ENCODE results near the gene RPA3.

RPA3 gene

DNA sequence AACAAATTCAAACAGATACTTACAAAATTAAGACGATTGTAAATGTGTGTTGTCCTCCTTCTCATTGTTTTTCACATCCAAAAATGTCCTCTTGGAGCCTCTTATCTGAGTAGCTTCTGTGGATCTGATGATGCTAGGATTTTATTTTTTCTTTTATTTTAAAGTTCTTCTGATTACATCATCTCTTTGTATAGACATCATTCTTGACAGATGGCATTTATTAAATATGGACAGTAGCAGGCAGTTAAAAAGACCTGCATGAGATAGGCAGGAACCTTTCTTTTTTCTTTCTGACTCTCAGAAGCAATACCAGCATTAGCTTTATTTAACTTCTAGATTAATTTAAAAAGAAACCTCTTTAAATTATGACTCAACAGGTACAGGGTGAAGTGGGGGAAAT lies at the start of gene RPA3:
RPA3 (minus strand) TSS at position 116 of the 400 bp plus-strand sequence. CDS start 78,189 bp downstream, outside the sequence.
- FAIRE-seq: no peak
- TF ChIP-seq, protein P1, sequence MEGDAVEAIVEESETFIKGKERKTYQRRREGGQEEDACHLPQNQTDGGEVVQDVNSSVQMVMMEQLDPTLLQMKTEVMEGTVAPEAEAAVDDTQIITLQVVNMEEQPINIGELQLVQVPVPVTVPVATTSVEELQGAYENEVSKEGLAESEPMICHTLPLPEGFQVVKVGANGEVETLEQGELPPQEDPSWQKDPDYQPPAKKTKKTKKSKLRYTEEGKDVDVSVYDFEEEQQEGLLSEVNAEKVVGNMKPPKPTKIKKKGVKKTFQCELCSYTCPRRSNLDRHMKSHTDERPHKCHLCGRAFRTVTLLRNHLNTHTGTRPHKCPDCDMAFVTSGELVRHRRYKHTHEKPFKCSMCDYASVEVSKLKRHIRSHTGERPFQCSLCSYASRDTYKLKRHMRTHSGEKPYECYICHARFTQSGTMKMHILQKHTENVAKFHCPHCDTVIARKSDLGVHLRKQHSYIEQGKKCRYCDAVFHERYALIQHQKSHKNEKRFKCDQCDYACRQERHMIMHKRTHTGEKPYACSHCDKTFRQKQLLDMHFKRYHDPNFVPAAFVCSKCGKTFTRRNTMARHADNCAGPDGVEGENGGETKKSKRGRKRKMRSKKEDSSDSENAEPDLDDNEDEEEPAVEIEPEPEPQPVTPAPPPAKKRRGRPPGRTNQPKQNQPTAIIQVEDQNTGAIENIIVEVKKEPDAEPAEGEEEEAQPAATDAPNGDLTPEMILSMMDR (IDR thresholded peaks at IDR 0.05; ENCODE audit: insufficient read depth, missing control alignments): no peak
- DNase-seq (ENCODE audit: insufficient read length, low spot score): no peak

DNA sequence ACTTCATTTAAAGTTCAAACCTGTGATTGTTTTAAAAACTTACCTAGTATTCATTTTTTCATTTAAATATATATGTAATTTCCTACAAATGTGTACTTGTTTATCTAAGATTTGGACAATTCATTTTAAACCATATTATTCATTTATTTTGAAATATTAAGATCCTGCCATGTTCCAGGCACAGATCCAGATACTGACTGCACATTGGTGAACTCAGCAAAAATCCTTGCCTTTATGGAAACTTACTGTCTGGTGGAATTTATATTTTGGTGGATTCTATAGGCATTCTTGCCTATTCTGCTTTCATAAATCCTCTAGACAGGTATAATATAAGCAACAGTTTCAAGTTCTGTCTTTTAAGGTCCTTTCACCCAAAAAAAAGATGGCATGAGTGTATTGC lies 48.3 kb upstream of the RPA3 start:
- no peak for FAIRE-seq
- no peak for DNase-seq (ENCODE audit: insufficient read length, low spot score)
- TF ChIP-seq, protein P1 (IDR thresholded peaks at IDR 0.05; ENCODE audit: insufficient read depth, missing control alignments): no peak

DNA sequence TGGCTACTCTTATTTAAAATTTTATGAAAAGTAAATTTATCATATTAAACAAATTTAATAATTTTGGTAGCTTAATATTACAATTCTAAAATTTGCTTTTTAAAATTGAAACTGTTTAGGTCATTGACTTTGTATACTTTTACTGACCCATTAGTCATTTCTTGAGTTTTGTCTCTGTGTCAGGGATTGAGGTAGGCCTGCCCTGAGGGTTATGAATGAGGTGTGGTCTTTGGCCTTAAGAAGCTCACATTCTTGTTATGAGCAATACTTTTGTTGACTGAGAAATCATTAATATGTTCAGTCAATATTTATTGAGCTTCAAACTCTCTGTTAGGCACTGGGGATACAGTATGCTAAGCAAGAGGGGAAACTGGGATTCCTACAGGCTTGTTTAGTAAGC lies 47.0 kb upstream of the RPA3 start:
- TF ChIP-seq, protein P1 (IDR thresholded peaks at IDR 0.05; ENCODE audit: insufficient read depth, missing control alignments): no peak
- no peak for DNase-seq (ENCODE audit: insufficient read length, low spot score)
- no peak for FAIRE-seq

DNA sequence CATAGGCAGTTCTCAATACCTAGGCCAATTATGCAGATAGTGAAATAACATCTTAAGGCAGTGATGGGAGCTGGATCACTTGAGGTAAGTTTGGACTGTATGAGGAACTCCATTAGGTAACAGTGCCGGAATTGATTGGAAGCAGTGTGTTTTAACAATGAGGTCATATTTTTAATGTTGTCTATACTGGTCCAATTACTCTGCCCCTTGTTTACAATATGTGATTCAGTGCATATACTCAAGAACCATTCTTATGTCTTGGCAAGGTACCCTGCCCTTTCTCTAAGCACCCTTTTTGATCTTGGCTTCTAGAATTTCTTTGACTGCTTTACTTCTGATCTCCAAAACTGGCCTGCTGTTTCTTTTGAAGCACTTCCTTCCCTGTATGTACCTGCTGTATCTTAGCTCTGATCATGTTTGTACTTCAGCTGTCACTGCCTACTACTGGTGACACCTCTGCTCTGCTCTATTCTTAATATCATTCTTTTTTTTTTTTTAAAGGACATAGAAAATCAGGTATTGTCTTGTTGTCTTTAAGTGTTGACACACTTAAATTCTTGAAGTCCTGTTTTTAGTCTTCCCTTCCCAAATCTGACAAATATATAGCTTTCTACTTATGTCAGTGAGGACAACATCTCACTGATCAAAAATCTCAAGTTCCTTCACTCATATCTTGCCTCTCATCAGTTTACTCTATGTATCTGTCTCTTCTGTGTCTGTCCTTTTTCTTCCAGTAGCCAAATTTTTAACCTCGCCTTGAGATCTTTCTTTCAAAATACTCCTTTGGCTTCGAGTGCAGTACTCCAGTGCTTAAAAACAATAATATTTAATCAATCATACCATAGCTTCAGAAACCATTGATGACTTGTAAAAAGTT lies 46.4 kb upstream of the RPA3 start:
- FAIRE-seq: peak; percentile 38
- no peak for DNase-seq (ENCODE audit: insufficient read length, low spot score)
- TF ChIP-seq, protein P1 (IDR thresholded peaks at IDR 0.05; ENCODE audit: insufficient read depth, missing control alignments): no peak

DNA sequence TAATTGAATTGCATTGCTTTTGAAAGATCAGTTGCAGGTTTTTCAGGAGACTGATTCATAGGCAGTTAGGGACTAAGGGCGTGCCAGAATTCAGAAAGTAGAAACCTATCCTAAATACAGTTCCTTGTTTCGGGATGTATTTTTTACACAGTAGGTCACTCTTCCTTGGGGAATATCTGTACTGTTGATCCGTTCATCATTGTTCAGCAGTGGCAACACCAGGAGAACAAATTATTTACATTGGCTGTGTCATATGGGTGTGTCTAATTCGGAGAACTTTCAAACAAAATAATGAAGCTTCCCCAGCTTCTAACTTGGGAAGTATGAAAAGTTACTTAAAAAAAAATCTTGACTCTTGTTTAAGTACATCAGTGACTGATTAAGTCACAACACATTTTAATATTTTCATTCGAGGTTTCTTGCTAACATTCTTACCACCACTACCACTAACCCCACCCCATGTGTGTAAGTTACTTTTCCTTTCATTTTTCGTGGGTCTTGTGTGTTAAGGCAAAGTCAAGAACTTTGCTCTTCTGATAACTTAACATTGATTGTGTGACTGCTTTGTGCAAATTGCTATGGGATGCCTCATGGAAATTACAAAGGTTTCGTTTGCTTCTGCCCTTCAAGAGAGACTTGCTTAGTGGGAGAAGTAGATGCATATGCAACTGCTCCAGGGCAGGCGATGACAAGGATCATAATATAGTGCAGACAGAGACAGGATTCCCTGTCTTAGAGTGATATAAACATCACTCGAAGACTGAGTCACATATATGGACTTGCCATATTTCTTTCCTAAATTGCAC lies 43.8 kb upstream of the RPA3 start:
- DNase-seq (ENCODE audit: insufficient read length, low spot score) (no peak), FAIRE-seq (no peak)

DNA sequence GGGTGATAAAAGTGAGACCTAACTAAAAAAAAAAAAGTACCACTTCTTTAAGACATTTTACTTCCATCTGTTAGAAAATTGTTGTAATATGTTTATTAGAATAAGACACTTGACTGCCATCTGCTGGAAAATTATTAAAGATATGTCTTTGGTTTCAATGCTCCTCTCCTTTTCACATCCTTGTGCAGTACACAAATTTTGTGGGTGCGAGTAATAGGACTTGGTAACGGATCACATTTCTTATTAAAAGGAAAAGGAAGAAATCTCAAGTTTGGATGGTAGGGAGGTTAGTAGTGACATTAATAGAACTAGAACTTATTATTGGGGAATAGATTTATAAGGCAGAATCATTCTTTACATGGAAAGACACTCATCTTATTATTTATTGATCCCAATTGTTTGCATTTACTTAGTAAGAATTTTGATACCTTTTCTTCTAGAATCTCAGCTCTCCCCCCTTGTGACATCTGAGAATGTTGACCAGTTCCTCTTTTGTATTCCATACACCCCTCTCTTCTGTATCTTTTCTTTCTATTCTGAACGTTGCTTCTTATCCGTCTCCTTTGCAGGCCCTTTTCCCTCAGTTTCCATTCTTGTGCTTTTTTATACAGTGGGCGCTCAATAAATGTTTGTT lies 43.0 kb upstream of the RPA3 start:
- no peak for DNase-seq (ENCODE audit: insufficient read length, low spot score)
- TF ChIP-seq, protein P1 (IDR thresholded peaks at IDR 0.05; ENCODE audit: insufficient read depth, missing control alignments): peak; percentile 45
- no peak for FAIRE-seq

More for the DNA sequence above, 43.8 kb upstream of the RPA3 start:
- TF ChIP-seq, protein P1 (IDR thresholded peaks at IDR 0.05; ENCODE audit: insufficient read depth, missing control alignments): no peak
